GM19035 (cell line): Measurements from ENCODE around the gene GPATCH2.
"Not testable (repeated sequence)": the region's sequence is repeated elsewhere in the genome, so short reads cannot be mapped to it uniquely, and the experiment has no call there.

ENCODE experiments used
- ATAC-seq: cut with Tn5 transposase; IDR thresholded peaks from one replicate; pipeline ENCODE4 v1.9.1; 2021; ENCODE audit not compliant: unreplicated experiment

Gene GPATCH2

GRCh38 chr1:217527151-217527550 lies 103.7 kb downstream of the GPATCH2 start:
- no peak for ATAC-seq

- no peak for ATAC-seq
These were observed 104.3 kb downstream of the GPATCH2 start for GRCh38 chr1:217526636-217527035.

- no peak for ATAC-seq
These were observed 105.0 kb downstream of the GPATCH2 start for GRCh38 chr1:217525773-217526490.

GRCh38 chr1:217524787-217525520 lies 105.9 kb downstream of the GPATCH2 start:
- no peak for ATAC-seq

- not testable (repeated sequence) for ATAC-seq
These were observed 107.0 kb downstream of the GPATCH2 start for GRCh38 chr1:217523921-217524320.

GRCh38 chr1:217522277-217522676 lies 108.6 kb downstream of the GPATCH2 start:
- no peak for ATAC-seq

GRCh38 chr1:217521317-217521716 lies 109.6 kb downstream of the GPATCH2 start:
- ATAC-seq: no peak

- ATAC-seq: no peak
These were observed 124.0 kb downstream of the GPATCH2 start for GRCh38 chr1:217506878-217507277.

GRCh38 chr1:217498209-217498608 lies 132.7 kb downstream of the GPATCH2 start:
- ATAC-seq: no peak

- ATAC-seq: peak; percentile 97
These were observed 135.6 kb downstream of the GPATCH2 start for GRCh38 chr1:217495249-217495648.

GRCh38 chr1:217494767-217495166 lies 136.1 kb downstream of the GPATCH2 start:
- ATAC-seq: peak; percentile 64

- no peak for ATAC-seq
These were observed 137.6 kb downstream of the GPATCH2 start for GRCh38 chr1:217493290-217493689.

- no peak for ATAC-seq
These were observed 146.0 kb downstream of the GPATCH2 start for GRCh38 chr1:217484871-217485270.

GRCh38 chr1:217482356-217483102 lies 148.4 kb downstream of the GPATCH2 start:
- peak; percentile 97 for ATAC-seq

- no peak for ATAC-seq
These were observed 152.4 kb downstream of the GPATCH2 start for GRCh38 chr1:217478450-217478849.

GRCh38 chr1:217472915-217473314 lies 158.0 kb downstream of the GPATCH2 start:
- no peak for ATAC-seq

- no peak for ATAC-seq
These were observed 159.5 kb downstream of the GPATCH2 start for GRCh38 chr1:217471403-217471802.

- ATAC-seq: no peak
These were observed 160.9 kb downstream of the GPATCH2 start for GRCh38 chr1:217469983-217470382.

GRCh38 chr1:217465102-217465501 lies 165.8 kb downstream of the GPATCH2 start:
- ATAC-seq: no peak

- no peak for ATAC-seq
These were observed 168.2 kb downstream of the GPATCH2 start for GRCh38 chr1:217462666-217463065.

- ATAC-seq: no peak
These were observed 168.7 kb downstream of the GPATCH2 start for GRCh38 chr1:217462159-217462558.

- ATAC-seq: no peak
These were observed 173.9 kb downstream of the GPATCH2 start for GRCh38 chr1:217457016-217457415.
